HG03060 (cell line): ENCODE results near the gene DGCR6L.
"Not testable (repeated sequence)": the region's sequence is repeated elsewhere in the genome, so short reads cannot be mapped to it uniquely, and the experiment has no call there.

Experiments
- ATAC-seq: cut with Tn5 transposase; IDR thresholded peaks from one replicate; pipeline ENCODE4 v1.9.1; 2021; ENCODE audit warnings: low read depth, moderate number of reproducible peaks; ENCODE audit not compliant: unreplicated experiment

Gene DGCR6L

DNA sequence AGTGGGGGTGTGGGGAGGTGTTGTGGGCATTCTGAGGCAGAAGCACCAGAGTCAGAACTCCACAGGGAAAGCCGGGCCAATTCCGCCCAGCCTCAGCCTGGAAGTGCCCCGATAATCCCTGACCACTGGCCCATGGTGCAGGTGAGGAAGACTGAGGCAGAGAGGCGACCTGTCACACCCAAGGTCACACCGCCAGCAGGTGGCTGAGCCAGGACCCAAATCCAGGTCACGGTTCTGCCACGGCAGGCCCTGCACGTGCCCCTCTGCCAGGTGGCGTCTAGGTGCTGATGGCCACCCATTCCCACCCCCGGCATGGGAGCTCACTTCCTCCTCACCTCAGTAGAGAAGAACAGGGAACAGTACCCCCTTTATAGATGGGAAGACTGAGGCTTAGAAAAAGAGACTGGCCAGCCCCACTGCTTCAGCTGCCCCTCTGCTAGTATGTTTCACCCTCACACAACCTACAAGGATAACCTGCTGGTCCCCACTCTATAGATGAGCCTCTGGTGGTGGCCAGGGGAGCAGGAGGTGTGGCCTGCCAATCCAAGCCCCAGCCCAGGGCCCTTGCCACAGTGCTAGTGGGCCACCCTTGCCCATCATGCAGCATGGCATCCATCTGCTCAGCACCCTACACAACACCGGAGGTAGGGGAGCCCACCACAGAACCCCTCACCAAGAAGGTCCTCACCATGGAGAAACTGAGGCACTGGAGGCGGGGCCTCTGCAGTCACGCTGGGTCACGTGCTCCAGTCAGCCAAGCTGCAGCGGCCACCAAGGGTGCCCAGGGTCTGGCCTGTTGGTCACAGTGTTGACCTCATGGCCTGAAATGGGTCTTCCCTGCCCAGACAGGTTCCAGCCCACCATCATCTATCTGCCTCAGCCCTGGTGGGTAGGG, 53.8 kb downstream of the DGCR6L start:
- ATAC-seq, result not testable (repeated sequence)

DNA sequence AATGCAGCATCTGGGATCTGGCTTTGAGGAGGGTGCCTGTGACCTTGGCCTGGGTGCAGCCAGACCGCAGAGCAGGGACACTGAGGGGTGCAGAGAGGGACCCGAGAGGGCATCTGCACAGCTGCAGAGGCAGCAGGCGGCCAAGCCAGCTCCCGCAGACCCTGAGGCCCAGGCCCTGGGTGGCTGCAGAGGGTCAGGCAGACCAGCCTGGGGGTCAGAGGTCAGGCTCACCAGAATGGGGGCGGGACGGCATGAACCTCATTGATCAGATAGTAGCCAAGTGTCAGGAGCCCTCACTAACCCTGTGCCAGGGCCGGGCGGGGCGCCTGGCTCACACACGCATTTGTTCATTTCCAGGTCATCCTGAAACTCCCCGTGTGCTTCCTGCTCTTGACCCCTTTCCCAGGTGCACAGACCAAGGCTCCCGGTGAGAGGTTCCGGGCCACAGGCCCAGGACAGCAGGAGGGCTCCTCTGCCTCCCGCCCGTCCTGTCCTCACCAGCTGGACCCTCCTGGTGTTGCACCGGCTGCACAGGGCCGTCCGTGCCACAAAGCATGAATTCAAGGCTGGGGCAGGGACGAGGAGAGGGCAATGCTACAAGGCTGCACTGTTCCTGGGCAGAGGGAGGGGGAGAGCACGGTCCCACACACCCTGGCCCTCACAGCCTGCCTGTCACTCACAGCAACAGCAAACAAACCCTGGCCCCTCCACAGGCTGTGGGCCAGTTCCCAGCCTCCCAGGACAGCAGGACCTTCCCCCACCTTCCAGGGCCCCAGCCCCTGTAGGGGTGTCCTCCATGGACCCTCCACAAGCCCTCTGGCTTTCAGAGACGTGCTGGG, 55.0 kb downstream of the DGCR6L start:
- no peak for ATAC-seq
